ENCODE measurements around the gene PRR15.

PRR15 gene

GRCh38 chr7:29598137-29598536, 34.5 kb downstream of the PRR15 start:
- TF ChIP-seq FOXM1 (IDR thresholded peaks at IDR 0.05; ENCODE audit: borderline replicate concordance, low read depth) (no peak), EP300 (IDR thresholded peaks at IDR 0.05; ENCODE audit: borderline replicate concordance) (no peak), YY1 (IDR thresholded peaks at IDR 0.05; ENCODE audit: low read depth) (no peak), ZBTB7A (IDR thresholded peaks at IDR 0.05; ENCODE audit: low read depth) (no peak), TCF12 (IDR thresholded peaks at IDR 0.05; ENCODE audit: low read depth) (no peak), RAD21 (IDR thresholded peaks at IDR 0.05; ENCODE audit: low read depth) (no peak)
- TF ChIP-seq, protein P1, sequence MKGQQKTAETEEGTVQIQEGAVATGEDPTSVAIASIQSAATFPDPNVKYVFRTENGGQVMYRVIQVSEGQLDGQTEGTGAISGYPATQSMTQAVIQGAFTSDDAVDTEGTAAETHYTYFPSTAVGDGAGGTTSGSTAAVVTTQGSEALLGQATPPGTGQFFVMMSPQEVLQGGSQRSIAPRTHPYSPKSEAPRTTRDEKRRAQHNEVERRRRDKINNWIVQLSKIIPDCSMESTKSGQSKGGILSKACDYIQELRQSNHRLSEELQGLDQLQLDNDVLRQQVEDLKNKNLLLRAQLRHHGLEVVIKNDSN (IDR thresholded peaks at IDR 0.05): no peak

- TF ChIP-seq YY1 (IDR thresholded peaks at IDR 0.05; ENCODE audit: low read depth): no peak
- TF ChIP-seq, protein P2, sequence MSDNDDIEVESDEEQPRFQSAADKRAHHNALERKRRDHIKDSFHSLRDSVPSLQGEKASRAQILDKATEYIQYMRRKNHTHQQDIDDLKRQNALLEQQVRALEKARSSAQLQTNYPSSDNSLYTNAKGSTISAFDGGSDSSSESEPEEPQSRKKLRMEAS (IDR thresholded peaks at IDR 0.05): no peak
- TF ChIP-seq CEBPB (IDR thresholded peaks at IDR 0.05): no peak
- TF ChIP-seq, protein P3, sequence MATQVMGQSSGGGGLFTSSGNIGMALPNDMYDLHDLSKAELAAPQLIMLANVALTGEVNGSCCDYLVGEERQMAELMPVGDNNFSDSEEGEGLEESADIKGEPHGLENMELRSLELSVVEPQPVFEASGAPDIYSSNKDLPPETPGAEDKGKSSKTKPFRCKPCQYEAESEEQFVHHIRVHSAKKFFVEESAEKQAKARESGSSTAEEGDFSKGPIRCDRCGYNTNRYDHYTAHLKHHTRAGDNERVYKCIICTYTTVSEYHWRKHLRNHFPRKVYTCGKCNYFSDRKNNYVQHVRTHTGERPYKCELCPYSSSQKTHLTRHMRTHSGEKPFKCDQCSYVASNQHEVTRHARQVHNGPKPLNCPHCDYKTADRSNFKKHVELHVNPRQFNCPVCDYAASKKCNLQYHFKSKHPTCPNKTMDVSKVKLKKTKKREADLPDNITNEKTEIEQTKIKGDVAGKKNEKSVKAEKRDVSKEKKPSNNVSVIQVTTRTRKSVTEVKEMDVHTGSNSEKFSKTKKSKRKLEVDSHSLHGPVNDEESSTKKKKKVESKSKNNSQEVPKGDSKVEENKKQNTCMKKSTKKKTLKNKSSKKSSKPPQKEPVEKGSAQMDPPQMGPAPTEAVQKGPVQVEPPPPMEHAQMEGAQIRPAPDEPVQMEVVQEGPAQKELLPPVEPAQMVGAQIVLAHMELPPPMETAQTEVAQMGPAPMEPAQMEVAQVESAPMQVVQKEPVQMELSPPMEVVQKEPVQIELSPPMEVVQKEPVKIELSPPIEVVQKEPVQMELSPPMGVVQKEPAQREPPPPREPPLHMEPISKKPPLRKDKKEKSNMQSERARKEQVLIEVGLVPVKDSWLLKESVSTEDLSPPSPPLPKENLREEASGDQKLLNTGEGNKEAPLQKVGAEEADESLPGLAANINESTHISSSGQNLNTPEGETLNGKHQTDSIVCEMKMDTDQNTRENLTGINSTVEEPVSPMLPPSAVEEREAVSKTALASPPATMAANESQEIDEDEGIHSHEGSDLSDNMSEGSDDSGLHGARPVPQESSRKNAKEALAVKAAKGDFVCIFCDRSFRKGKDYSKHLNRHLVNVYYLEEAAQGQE (IDR thresholded peaks at IDR 0.05; ENCODE audit: low read depth): no peak
- TF ChIP-seq EP300 (IDR thresholded peaks at IDR 0.05; ENCODE audit: borderline replicate concordance): no peak
- TF ChIP-seq CREB1 (IDR thresholded peaks at IDR 0.05; ENCODE audit: low read depth): no peak
- TF ChIP-seq TAF1 (IDR thresholded peaks at IDR 0.05; ENCODE audit: low read depth): no peak
- no peak for TF ChIP-seq TCF12 (IDR thresholded peaks at IDR 0.05; ENCODE audit: low read depth)
- peak; percentile 71 for TF ChIP-seq NFIC (IDR thresholded peaks at IDR 0.05)
- TF ChIP-seq EGR1 (IDR thresholded peaks at IDR 0.05): no peak
- no peak for TF ChIP-seq ZBTB7A (IDR thresholded peaks at IDR 0.05; ENCODE audit: low read depth)
- no peak for TF ChIP-seq FOXM1 (IDR thresholded peaks at IDR 0.05; ENCODE audit: borderline replicate concordance, low read depth)
- TF ChIP-seq, protein P1 (IDR thresholded peaks at IDR 0.05): no peak
- TF ChIP-seq TEAD4 (IDR thresholded peaks at IDR 0.05): 0 out of 2 replicates have a peak, but pooled peaks have one; percentile 7
- no peak for TF ChIP-seq RAD21 (IDR thresholded peaks at IDR 0.05; ENCODE audit: low read depth)
Measured at GRCh38 chr7:29598613-29599012, 35.0 kb downstream of the PRR15 start.

- no peak for TF ChIP-seq TEAD4 (IDR thresholded peaks at IDR 0.05)
- TF ChIP-seq, protein P3 (IDR thresholded peaks at IDR 0.05; ENCODE audit: low read depth): no peak
- TF ChIP-seq TCF12 (IDR thresholded peaks at IDR 0.05; ENCODE audit: low read depth): no peak
- TF ChIP-seq EGR1 (IDR thresholded peaks at IDR 0.05): no peak
- TF ChIP-seq NFIC (IDR thresholded peaks at IDR 0.05): no peak
- no peak for TF ChIP-seq RAD21 (IDR thresholded peaks at IDR 0.05; ENCODE audit: low read depth)
- no peak for TF ChIP-seq CREB1 (IDR thresholded peaks at IDR 0.05; ENCODE audit: low read depth)
- no peak for TF ChIP-seq FOXM1 (IDR thresholded peaks at IDR 0.05; ENCODE audit: borderline replicate concordance, low read depth)
- TF ChIP-seq, protein P1 (IDR thresholded peaks at IDR 0.05): no peak
- no peak for TF ChIP-seq ZBTB7A (IDR thresholded peaks at IDR 0.05; ENCODE audit: low read depth)
- TF ChIP-seq CEBPB (IDR thresholded peaks at IDR 0.05): no peak
- TF ChIP-seq TAF1 (IDR thresholded peaks at IDR 0.05; ENCODE audit: low read depth): no peak
Measured at GRCh38 chr7:29599026-29599425, 35.4 kb downstream of the PRR15 start.

GRCh38 chr7:29600661-29601060, 37.0 kb downstream of the PRR15 start:
- TF ChIP-seq TAF1 (IDR thresholded peaks at IDR 0.05; ENCODE audit: low read depth) (no peak), EGR1 (IDR thresholded peaks at IDR 0.05) (no peak), RAD21 (IDR thresholded peaks at IDR 0.05; ENCODE audit: low read depth) (no peak), TCF12 (IDR thresholded peaks at IDR 0.05; ENCODE audit: low read depth) (no peak), FOXM1 (IDR thresholded peaks at IDR 0.05; ENCODE audit: borderline replicate concordance, low read depth) (no peak)
- TF ChIP-seq, protein P2 (IDR thresholded peaks at IDR 0.05): no peak

- no peak for TF ChIP-seq FOXM1 (IDR thresholded peaks at IDR 0.05; ENCODE audit: borderline replicate concordance, low read depth)
Measured at GRCh38 chr7:29604052-29604451, 40.4 kb downstream of the PRR15 start.

DNA sequence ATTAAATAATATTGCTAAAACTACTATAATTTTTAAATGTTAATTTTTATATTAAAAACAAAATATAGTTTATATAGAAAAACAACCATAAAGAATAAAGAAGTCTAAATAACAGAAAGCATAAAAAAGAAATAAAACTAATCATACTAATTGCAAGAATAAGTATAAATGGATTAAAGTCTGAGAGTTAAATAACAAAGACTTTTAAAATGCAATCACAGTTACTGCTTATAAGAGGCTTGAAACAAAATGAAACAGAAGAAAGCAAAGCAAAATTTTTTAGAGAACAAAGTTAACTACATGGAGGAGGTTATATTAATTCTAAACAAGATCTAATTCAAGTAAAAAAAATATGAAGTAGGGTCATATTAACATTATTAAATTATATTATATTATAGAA, 41.1 kb downstream of the PRR15 start:
- no peak for TF ChIP-seq RAD21 (IDR thresholded peaks at IDR 0.05; ENCODE audit: low read depth)
- TF ChIP-seq EP300 (IDR thresholded peaks at IDR 0.05; ENCODE audit: borderline replicate concordance): no peak
- TF ChIP-seq TEAD4 (IDR thresholded peaks at IDR 0.05): no peak
- no peak for TF ChIP-seq YY1 (IDR thresholded peaks at IDR 0.05; ENCODE audit: low read depth)
- no peak for TF ChIP-seq FOXM1 (IDR thresholded peaks at IDR 0.05; ENCODE audit: borderline replicate concordance, low read depth)
- no peak for TF ChIP-seq ZBTB7A (IDR thresholded peaks at IDR 0.05; ENCODE audit: low read depth)
- no peak for TF ChIP-seq CREB1 (IDR thresholded peaks at IDR 0.05; ENCODE audit: low read depth)
- TF ChIP-seq, protein P2 (IDR thresholded peaks at IDR 0.05): no peak
- no peak for TF ChIP-seq TCF12 (IDR thresholded peaks at IDR 0.05; ENCODE audit: low read depth)
- TF ChIP-seq, protein P3 (IDR thresholded peaks at IDR 0.05; ENCODE audit: low read depth): no peak
- TF ChIP-seq, protein P1 (IDR thresholded peaks at IDR 0.05): no peak
- no peak for TF ChIP-seq CEBPB (IDR thresholded peaks at IDR 0.05)
- no peak for TF ChIP-seq EGR1 (IDR thresholded peaks at IDR 0.05)
- no peak for TF ChIP-seq TAF1 (IDR thresholded peaks at IDR 0.05; ENCODE audit: low read depth)
- TF ChIP-seq NFIC (IDR thresholded peaks at IDR 0.05): no peak
